ENCODE data around the gene MRTFB.
A peak's percentile ranks its signal among the peaks of the same experiment; 100 is the strongest.

MRTFB gene

GRCh38 chr16:14063618-14064581 lies 7.2 kb upstream of the MRTFB start:
- no peak for DNase-seq (ENCODE audit: low spot score)

- DNase-seq (ENCODE audit: low spot score): no peak
Measured at GRCh38 chr16:14069818-14070217, 1.3 kb upstream of the MRTFB start.

DNA sequence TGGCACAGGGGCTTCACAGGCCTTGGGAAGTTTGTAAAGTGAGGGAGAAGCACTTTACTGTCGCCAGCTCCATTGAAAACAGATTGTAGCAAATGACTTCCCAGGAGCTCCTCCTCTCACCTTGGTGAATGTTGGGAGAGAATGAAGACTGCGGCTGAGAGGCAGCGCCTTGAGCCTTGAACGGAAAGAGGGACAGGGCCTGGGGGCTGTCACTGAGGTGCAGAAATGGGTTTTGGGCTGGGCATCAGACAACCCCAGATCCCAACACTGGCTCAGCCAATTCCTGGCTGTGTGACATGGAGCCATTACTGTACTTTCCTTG lies 603 bp upstream of the MRTFB start:
- no peak for DNase-seq (ENCODE audit: low spot score)

GRCh38 chr16:14071576-14072271 lies 605 bp downstream of the MRTFB start:
- peak; percentile 7 for DNase-seq (ENCODE audit: low spot score)

- DNase-seq (ENCODE audit: low spot score): no peak
Measured at GRCh38 chr16:14072360-14072759, 1.2 kb downstream of the MRTFB start.

DNA sequence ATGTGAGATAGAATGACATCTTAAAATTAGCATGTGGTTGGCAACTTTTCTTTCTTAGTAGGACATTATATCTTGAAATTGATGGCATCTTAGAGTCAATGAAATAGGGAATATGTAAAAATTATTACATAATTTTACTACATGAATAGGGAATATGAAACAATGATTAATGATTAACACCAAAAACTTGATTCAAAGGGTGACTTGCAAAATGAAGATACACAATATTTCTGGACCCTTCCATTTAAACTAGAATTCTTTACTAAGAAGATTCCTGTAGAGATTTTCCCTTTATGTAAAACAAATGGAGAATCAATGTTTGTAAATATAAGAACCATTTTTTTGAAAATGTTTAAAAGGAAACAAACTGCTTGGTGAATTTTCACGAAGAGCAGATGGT lies 3.4 kb downstream of the MRTFB start:
- no peak for DNase-seq (ENCODE audit: low spot score)

- no peak for DNase-seq (ENCODE audit: low spot score)
Measured at GRCh38 chr16:14077918-14078317, 6.8 kb downstream of the MRTFB start.

DNA sequence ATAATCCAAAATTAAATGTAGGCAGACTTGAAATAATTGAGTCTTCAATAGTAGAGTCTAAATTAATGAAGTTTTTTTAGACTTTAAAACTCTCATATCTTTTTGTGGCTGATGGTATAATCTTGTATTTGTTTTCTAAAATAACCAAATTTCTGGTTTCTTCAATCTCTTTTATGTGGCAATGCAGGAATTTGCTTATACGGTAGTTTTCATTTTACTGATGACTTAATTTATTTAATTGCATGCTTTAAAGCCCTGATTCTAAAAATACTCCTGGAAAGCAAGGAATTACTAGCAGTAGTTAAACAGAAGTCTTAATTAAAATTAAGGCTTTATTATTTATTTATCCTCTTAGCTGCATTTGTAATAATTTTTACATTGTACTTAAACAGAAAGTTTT lies 15.4 kb downstream of the MRTFB start:
- DNase-seq (ENCODE audit: low spot score): no peak

- DNase-seq (ENCODE audit: low spot score): no peak
Measured at GRCh38 chr16:14087181-14087580, 16.1 kb downstream of the MRTFB start.

- no peak for DNase-seq (ENCODE audit: low spot score)
Measured at GRCh38 chr16:14087590-14088154, 16.6 kb downstream of the MRTFB start.

DNA sequence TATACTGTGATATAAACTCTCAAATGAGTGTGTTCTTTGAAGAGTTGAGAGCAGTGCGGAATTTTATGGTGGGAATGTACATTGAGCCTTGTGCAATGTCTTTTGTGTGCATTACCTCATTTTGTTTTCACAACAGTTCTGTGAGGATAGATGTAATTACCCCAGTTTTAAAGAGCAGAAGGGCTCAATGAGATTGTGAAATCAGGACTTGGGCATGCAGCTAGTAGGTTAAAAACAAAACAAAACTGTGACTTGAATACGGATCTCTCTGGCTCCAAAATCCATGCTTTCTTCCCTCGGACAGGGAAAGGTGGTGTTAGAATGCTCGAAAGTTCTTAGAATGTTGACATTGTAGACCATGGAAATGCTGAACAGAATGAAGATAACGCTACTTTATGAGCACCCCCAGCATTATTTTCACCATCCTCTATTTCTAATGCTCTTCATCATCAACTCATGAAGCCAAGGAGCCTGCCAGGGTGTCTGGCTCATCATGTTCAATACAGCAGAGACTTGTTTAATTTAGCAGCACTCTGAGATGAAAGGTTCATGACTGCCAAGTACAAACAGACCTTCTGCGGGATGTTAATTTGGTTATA lies 17.1 kb downstream of the MRTFB start:
- no peak for DNase-seq (ENCODE audit: low spot score)

DNA sequence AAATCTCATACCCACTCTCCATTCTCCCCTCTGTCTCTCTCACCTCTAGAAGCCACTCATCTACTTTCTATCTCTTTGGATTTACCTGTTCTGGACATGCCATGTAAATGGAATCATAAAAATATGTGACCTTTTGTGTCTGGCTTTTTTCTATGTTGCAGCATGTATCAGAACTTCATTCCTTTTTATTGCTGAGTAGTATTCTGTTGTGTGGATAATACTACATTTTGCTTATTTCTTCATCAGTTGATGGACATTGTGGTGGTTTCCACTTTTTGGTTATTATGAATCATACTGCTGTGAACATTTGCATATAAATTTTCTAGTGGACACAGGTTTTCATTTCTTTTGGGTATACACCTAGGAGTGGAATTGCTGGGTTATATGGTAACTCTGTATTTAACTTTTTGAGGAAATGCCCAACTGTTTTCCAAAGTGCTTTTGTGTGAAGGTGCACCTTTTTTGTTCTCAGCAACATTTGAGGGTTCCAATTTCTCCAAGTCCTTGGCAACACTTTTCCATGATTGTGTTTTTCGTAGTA lies 18.2 kb downstream of the MRTFB start:
- DNase-seq (ENCODE audit: low spot score): no peak

GRCh38 chr16:14092561-14092960 lies 21.4 kb downstream of the MRTFB start:
- no peak for DNase-seq (ENCODE audit: low spot score)

GRCh38 chr16:14095883-14096551 lies 24.9 kb downstream of the MRTFB start:
- no peak for DNase-seq (ENCODE audit: low spot score)

DNA sequence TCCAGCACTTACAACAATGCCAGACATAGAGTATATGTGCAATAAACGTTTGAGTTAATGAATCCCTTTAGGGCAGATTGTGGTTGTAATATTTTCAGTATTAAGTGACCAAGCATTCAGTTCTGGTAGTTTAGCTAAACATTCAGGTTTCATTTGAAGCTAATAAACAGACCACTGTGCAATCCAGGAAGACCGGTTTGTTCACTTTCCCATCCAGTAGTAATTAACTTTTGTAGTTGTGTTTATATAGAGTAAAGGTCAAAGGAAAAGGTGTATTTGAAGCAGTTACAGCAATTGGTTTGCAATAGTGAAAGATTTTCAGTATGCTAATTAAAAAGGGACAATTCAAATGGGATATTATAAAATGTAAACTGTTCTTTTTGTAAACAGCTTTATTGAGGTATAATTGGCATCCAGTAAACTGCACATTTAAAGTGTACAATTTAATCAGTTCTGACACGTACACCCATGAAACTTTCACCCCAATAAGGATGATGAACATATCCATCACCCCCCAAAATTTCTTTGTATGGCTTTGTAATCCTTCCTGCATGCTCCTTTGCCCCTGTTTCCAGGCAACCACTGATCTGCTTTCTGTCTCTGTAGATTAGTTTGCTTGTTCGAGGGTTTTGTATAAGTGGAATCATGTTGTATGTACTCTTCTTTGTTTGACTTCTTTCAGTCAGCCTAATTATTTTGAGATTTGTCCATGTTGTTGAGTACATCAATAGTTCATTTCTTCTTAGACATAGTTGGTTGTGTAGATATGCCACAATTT lies 26.3 kb downstream of the MRTFB start:
- no peak for DNase-seq (ENCODE audit: low spot score)

DNA sequence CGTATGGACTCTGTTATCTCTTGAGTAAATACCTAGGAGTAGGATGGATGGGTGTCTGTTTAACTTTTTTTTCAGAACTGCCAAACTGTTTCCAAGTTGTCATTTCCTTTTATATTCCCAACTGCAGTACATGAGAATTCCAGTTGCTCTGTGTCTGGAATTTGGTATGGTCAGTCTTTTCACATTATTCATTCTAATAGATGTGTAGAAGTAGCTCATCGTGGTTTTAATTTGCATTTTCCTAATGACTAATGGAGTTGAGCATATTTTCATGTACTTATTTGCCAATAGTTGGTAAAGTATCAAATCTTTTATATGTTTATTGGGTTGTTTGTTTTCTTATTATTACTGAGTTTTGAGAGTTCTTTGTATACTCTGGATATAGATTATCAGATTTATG lies 27.0 kb downstream of the MRTFB start:
- no peak for DNase-seq (ENCODE audit: low spot score)

DNA sequence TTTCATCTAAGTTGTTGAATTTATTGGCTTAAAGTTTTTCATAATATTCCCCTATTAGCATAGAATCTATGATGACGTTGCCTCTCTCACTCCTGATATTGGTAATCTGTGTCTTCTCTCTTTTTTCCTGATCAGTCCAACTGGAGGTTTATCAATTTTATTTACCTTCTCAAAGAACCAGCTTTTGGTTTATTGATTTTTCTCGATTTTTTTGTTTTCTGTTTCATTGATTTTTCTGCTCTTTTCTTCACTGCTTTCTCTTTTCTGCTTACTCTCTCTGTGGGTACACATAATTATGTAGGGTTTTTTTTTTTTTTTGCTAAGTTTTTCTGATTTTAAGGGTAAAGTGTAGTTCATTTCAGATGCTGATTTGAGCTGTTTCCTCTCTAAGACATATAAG lies 29.7 kb downstream of the MRTFB start:
- DNase-seq (ENCODE audit: low spot score): no peak

GRCh38 chr16:14101415-14101814 lies 30.3 kb downstream of the MRTFB start:
- no peak for DNase-seq (ENCODE audit: low spot score)

- no peak for DNase-seq (ENCODE audit: low spot score)
Measured at GRCh38 chr16:14102925-14103720, 32.0 kb downstream of the MRTFB start.

DNA sequence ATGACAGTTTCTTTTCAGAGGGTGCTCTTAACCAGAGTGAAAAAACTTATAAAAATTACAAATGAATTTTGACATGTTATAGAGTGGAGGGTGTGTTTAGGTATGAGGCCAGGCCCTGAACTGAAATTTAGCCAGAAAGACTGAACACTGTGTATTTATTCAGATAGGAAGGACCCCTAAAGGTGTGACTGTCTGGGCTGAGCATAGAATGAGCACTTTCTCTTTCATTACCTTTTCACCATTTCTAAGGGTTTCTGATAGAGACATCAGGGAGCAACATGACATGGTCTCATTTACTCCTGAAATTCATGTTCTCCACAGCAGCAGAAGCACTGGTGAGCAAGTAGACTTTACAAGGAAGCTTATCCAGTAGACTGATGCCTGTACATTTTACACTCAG lies 32.9 kb downstream of the MRTFB start:
- no peak for DNase-seq (ENCODE audit: low spot score)

Measured in AG08396 (cell line).